NCI-H2227 (cell line): ENCODE results near the gene CNN1.

Source experiments
- DNase-seq: peaks from one replicate; lab custom pipeline; 2025; ENCODE audit not compliant: unreplicated experiment; lab: John Stamatoyannopoulos, UW

CNN1 gene

GRCh38 chr19:11538232-11539036 is at the start of gene CNN1:
Gene CNN1 (plus strand): TSS chr19:11538851. CDS start chr19:11538928, 77 bp downstream.
- DNase-seq, result peak; percentile 30

DNA sequence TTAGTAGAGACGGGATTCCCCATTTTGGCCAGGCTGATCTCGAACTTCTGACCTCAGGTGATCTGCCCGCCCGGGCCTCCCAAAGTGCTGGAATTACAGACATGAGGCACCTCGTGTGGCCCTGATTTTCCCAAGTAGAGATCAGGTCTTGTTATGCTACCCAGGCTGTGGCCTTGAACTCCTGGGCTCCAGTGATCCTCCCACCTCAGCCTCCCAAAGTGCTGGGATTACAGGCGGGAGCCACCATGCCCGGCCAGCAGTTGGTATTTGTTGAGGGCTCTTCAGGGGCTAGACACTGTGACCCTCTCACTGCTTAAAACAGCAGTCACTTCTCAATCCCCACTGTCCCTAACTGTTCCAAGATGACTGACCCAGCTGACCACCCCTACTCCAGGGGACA is 49.3 kb upstream of the CNN1 start:
- no peak for DNase-seq

- DNase-seq, result no peak
Observed at GRCh38 chr19:11494634-11495285, 43.9 kb upstream of the CNN1 start.

DNA sequence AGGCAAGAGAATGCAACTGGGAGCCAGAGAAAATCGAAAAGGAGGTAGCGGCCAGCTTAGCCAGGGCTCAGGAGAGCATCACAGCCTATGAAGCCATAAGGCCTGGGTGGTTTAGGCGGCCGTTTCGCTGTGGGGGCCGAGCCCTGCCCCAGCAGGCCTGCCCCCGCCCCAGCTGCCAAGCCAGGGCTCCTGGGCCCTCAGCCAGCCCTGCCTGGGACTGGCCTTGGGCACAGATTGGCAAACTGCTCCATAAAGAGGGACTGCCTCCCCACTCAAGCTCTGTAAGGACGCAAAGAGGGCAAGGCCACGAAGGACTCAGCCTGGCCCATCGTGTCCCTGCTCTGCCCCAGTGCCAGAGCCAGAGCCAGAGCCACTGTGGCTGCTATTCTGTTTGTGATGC is 43.2 kb upstream of the CNN1 start:
- no peak for DNase-seq

GRCh38 chr19:11495885-11496284 is 42.8 kb upstream of the CNN1 start:
- DNase-seq, result no peak

GRCh38 chr19:11496391-11497163 is 42.1 kb upstream of the CNN1 start:
- peak; percentile 54 for DNase-seq

GRCh38 chr19:11499220-11499726 is 39.4 kb upstream of the CNN1 start:
- no peak for DNase-seq

GRCh38 chr19:11499890-11500420 is 38.7 kb upstream of the CNN1 start:
- DNase-seq, result no peak

DNA sequence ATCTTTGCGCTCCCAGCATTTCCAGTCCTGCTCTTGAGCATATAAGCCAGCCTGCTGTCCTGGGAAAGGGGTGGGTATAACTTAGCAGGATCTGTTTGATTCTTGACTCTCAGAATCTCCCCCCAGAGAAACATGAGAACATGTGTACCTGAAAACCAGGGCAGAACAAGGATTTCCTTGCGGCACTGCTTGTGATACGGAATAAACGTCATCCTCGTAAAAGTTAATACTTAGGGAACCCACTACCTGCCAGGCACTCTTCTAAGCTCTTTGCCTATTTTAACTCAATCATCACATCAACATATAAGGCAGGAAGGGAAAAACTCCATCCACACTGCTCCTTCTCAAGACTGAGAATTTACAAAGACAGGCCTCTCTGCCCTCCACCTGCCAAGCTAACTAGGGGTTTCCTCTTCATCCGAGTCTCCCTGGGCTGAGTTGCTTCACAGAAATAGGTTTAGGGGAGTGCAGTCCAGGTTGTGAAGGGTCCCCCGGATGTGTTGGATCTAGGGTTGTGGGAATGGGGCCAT is 34.1 kb upstream of the CNN1 start:
- no peak for DNase-seq

DNA sequence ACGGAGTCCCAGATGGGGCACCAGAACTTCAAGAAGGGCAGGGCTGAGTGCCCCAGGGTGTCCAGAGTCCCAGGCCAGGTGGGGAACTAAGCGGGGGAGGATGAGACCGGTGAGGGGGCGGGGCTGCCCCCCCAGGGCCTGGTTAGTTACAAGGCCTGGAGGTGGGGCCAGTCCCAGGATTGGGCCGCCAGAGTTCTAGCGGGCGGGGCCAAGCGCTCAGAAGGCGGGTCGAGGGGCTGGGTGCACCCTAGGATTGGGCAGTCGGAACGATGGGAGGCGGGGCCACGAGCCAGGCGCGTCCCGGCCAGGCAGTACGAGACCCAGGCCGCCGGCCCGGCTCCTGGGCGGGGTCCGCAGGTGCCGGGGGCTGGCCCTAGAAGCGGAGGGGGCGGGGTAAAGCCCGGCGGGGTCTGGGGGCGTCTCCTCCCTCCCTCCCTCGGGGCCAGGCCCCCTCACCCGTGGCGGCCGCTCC is 33.6 kb upstream of the CNN1 start:
- peak; percentile 96 for DNase-seq

DNA sequence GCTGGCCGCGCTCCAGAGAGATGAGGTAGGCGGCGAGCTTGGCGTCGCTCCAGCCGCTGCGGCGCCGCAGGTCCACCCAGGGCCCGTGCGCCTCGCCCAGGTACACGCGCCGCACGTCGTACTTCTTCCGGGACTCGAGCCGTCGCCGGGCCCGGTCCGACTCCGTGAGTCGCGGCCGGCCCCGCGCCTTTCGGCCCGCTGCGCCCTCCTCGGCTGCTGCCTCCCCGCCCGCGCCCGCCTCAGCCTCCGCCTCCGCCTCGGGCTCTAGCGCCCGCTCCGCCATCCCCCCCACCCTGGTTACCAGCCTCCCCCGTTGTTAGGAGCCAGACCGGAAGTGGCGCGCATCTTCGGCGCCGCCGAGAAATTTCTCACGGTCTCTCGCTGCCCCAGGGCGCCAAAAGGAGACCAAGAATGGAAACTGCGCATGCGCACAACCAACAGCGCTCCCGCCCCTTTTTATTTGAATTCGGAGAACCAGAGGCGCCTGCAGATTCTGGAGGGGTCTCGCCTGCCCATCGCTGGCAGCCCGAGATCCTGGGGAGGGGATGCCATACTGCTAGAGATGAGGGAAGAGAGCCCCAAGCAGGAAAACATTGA is 33.0 kb upstream of the CNN1 start, which contains the start of gene ZNF653:
TSS of gene ZNF653 (minus strand) at position 336 of the 597 bp plus-strand sequence. CDS start at position 283, 53 bp downstream.
- peak; percentile 96 for DNase-seq

DNA sequence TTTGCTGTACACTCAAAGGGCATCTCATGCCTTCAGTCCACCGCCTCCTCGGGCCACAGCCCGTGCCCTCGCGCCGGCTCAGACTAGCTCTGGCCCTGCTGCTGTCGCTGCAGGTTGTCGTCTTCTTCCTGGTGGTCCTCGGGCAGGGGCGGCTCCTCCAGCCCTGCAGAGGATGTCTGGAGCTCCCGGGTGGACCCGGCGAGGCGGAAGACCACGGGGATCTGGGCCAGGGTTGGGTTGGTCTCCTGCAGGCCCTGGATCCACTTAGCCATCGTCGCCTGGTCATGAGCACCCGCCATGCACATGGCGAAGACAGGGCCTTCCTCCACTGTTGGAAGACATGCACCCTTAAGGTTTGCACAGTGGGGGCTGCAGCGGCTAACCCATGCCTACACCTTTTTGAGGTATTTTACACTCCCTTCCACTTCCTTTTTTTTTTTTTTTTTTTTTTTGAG is 32.5 kb upstream of the CNN1 start:
- DNase-seq, result no peak

DNA sequence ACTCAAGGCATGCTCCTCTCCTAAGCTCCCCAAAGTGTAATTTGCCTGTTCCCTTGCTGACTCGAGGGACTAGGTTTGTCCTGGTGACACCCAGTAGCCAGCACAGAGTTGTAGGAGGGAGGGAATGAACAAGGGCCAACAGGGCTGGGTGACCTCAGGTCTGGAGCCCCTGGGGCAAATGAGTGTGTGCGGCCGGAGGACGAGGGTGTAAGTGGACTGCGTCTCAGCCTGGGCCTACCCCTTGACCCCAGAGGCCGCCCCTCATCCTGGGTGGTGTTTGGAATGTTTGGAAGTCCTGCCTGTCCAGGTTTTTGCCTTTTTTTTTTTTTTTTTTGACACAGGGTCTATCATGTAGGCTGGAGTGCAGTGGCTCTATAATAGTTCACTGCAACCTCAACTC is 31.7 kb upstream of the CNN1 start:
- no peak for DNase-seq

- no peak for DNase-seq
Observed at GRCh38 chr19:11507370-11508078, 31.1 kb upstream of the CNN1 start.

- no peak for DNase-seq
Observed at GRCh38 chr19:11510444-11510843, 28.2 kb upstream of the CNN1 start.

- no peak for DNase-seq
Observed at GRCh38 chr19:11513946-11514345, 24.7 kb upstream of the CNN1 start.

GRCh38 chr19:11519138-11519537 is 19.5 kb upstream of the CNN1 start:
- no peak for DNase-seq

- DNase-seq, result peak; percentile 96
Observed at GRCh38 chr19:11528551-11529341, 9.9 kb upstream of the CNN1 start, which contains the start of gene ECSIT. Gene ECSIT (minus strand): TSS chr19:11529134. CDS start chr19:11519170, 9,964 bp downstream.

DNA sequence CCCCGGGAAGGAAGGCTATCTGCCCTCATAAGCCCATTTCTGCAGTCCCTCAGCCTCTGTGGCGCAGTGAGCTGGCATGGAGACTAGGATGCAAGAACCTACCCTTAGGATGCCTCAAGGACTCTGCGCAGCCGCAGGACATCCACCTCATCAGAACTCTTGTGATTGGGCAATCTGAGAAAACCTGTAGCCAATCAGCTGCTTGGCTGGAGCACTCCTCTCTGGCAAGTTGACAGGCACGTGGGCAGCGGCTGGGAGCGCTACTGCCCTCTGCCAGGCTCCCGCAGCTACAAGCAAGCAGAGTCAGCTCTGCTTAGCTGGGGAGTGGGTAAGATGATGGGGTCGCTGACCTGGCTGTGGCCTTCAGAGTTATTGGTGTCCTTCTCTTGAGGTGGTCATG is 8.2 kb upstream of the CNN1 start:
- peak; percentile 81 for DNase-seq
